Astrocyte (in vitro differentiated cells and primary cell): ENCODE results near the gene LAMA5.

Experiments used
- CTCF ChIP-seq: IDR thresholded peaks from 2 replicates; pipeline ENCODE4 v1.5.1; 2011; ENCODE audit warnings: low read depth, mild to moderate bottlenecking, inconsistent platforms, low read length, moderate library complexity; ENCODE audit not compliant: insufficient read depth
- EZH2 ChIP-seq: IDR thresholded peaks from 2 replicates; pipeline ENCODE4 v1.6.1; 2012; ENCODE audit warnings: mild to moderate bottlenecking, low read length, inconsistent platforms; ENCODE audit not compliant: insufficient read depth

- TF ChIP-seq CTCF = no peak
- TF ChIP-seq EZH2 = no peak
Observed at GRCh38 chr20:62396367-62397239, 29.5 kb upstream of the LAMA5 start.
